K562 (cell line): ENCODE results near the gene HOXA4. TPM values are rescaled to one million over a fixed set of nuclear protein-coding genes. Genes with fewer than 3 reads are reported as not detected.

Source experiments
- ATAC-seq: fragments of 200-7000 bp; cut with Tn5 transposase; 3 replicates; pipeline ENCODE4 v1.9.1; 2020; ENCODE audit warnings: moderate library complexity
- BruUV-seq: library from RNA; stranded (reverse); fragments of 400-500 nt; replicated peaks from 2 replicates; lab custom pipeline; 2021; lab: Mats Ljungman, UMichigan
- CTCF ChIA-PET: fragments of 300-600 bp; formaldehyde crosslinking; extraction: SDS; loops from one replicate; lab custom pipeline; 2021; ENCODE audit warnings: low intra/inter-chr PET ratio; lab: Yijun Ruan, JAX
- POLR2A ChIA-PET: fragments of 300-600, 350-650 bp; sonication (Branson Sonifier 250); formaldehyde crosslinking; extraction: SDS; loops from one replicate; lab custom pipeline; 2021; ENCODE audit warnings: antibody characterized with exemption, inconsistent platforms; lab: Yijun Ruan, JAX
- DNase-seq, 4 experiments: peaks; one replicate each; pipeline versions ENCODE4 v3.0.0 to v3.0.0-alpha.2; 2011 to 2018; ENCODE audit warnings: low spot score in 3 of 4, mixed read lengths in 3 of 4; ENCODE audit errors: extremely low read depth in 1 of 4
- FAIRE-seq: peaks from 2 replicates; lab custom pipeline; 2011; peaks lifted over from hg19 to GRCh38; lab: Jason Lieb, UNC
- H2AFZ ChIP-seq: 2 replicates; pipeline ENCODE4 v1.6.0; 2011; ENCODE audit warnings: low read depth, low read length, control low read depth, inconsistent platforms
- H3K27ac ChIP-seq: fragments of 200-600 bp; 3 replicates; pipeline ENCODE4 v1.8.0; 2011; ENCODE audit warnings: low read depth, mild to moderate bottlenecking, control low read depth, inconsistent platforms, low read length, moderate library complexity, mixed read lengths; ENCODE audit errors: extremely low read depth
- H3K27me3 ChIP-seq, 2 experiments: fragments of 300-600 bp in 1 of 2; 2 replicates in 1 of 2; 3 replicates in 1 of 2; pipeline versions ENCODE4 v1.6.0 to v1.8.0; 2011; ENCODE audit warnings: inconsistent platforms in 2 of 2, low read length in 2 of 2, mild to moderate bottlenecking in 1 of 2, mixed read lengths in 1 of 2, moderate library complexity in 1 of 2; ENCODE audit not compliant: control insufficient read depth in 2 of 2, insufficient read depth in 2 of 2
- H3K36me3 ChIP-seq: fragments of 300-600 bp; 3 replicates; pipeline ENCODE4 v1.8.0; 2011; ENCODE audit warnings: mild to moderate bottlenecking, low read length, inconsistent platforms; ENCODE audit not compliant: control insufficient read depth, insufficient read depth
- H3K4me1 ChIP-seq, 2 experiments: fragments of 200-600 bp in 1 of 2; replicated peaks in 1 of 2; 2 replicates in 1 of 2; 3 replicates in 1 of 2; pipeline versions ENCODE4 v1.5.1 to v1.8.0; 2011; ENCODE audit warnings: inconsistent platforms in 2 of 2, low read length in 2 of 2, mild to moderate bottlenecking in 1 of 2, mixed read lengths in 1 of 2, moderate library complexity in 1 of 2; ENCODE audit not compliant: control insufficient read depth in 2 of 2, insufficient read depth in 2 of 2
- H3K4me2 ChIP-seq: 2 replicates; pipeline ENCODE4 v1.6.1; 2011; ENCODE audit warnings: low read length, control low read depth, inconsistent platforms, mixed read lengths; ENCODE audit not compliant: insufficient read depth
- H3K4me3 ChIP-seq: fragments of 200-600 bp; sonication (generic), shearing (Covaris generic); 2 replicates; pipeline ENCODE4 v1.5.1; 2016; ENCODE audit warnings: control low read depth, inconsistent platforms
- H3K79me2 ChIP-seq: fragments of 200-600 bp; 3 replicates; pipeline ENCODE4 v1.8.0; 2011; ENCODE audit warnings: low read length, inconsistent platforms; ENCODE audit not compliant: control insufficient read depth, insufficient read depth
- H3K9ac ChIP-seq, 2 experiments: 2 replicates each; pipeline versions ENCODE4 v1.6.0 to v1.6.1; 2011; ENCODE audit warnings: low read depth in 2 of 2, low read length in 2 of 2, control low read depth in 1 of 2, inconsistent platforms in 1 of 2, mild to moderate bottlenecking in 1 of 2, mixed read lengths in 1 of 2; ENCODE audit not compliant: insufficient read depth in 1 of 2
- H3K9me1 ChIP-seq: one replicate; pipeline ENCODE4 v1.6.0; 2011; ENCODE audit warnings: inconsistent platforms, mild to moderate bottlenecking, low read length, moderate library complexity; ENCODE audit not compliant: control insufficient read depth, insufficient read depth
- H3K9me3 ChIP-seq: replicated peaks from 2 replicates; pipeline ENCODE4 v1.5.1; 2011; ENCODE audit warnings: low read depth, low read length, inconsistent platforms; ENCODE audit not compliant: control insufficient read depth, insufficient read depth
- H4K20me1 ChIP-seq: replicated peaks from 2 replicates; pipeline ENCODE4 v1.6.1; 2011; ENCODE audit warnings: low read length, inconsistent platforms, mixed read lengths; ENCODE audit not compliant: control insufficient read depth, insufficient read depth
- CBFA2T2 ChIP-seq: fragments of 450-650 bp; conservative IDR thresholded peaks from 2 replicates; pipeline ENCODE4 v1.6.1; 2017; ENCODE audit warnings: mild to moderate bottlenecking
- HES1 ChIP-seq: fragments of 450-650 bp; IDR thresholded peaks from 2 replicates; pipeline ENCODE4 v1.6.1; 2016; ENCODE audit warnings: low read depth, mild to moderate bottlenecking, moderate library complexity
- HIVEP1 ChIP-seq: fragments of 250-450 bp; sonication (Bioruptor Pico); IDR thresholded peaks from 2 replicates; pipeline ENCODE4 v1.4.0; 2020; ENCODE audit warnings: mild to moderate bottlenecking
- SLC30A9 ChIP-seq: fragments of 250-450 bp; sonication (Bioruptor Pico); IDR thresholded peaks from 2 replicates; pipeline ENCODE4 v1.8.0; 2022; ENCODE audit warnings: mild to moderate bottlenecking, moderate library complexity
- USF1 ChIP-seq: sonication (generic); formaldehyde crosslinking; IDR thresholded peaks from 2 replicates; pipeline ENCODE4 v1.9.0; 2022; ENCODE audit warnings: mild to moderate bottlenecking, missing genetic modification reagents
- WGBS: fragments of 100-300 bp; shearing (Covaris generic); methylation state at CpG from one replicate; pipeline ENCODE4 v1.1.6; 2016; ENCODE audit warnings: low coverage, mixed read lengths; ENCODE audit not compliant: insufficient coverage; ENCODE audit errors: missing lambda C conversion rate; 5-methylcytosine and 5-hydroxymethylcytosine counted together
- in situ Hi-C: fragments of 300-500 bp; cut with MboI; formaldehyde crosslinking; loops from 4 replicates; pipeline ENCODE4 v1.15.0; 2018; ENCODE audit warnings: inconsistent platforms, mixed read lengths
- intact Hi-C: fragments of 100-400 bp; cut with micrococcal nuclease; formaldehyde crosslinking; loops from 2 replicates; pipeline ENCODE4 v1.14.2; 2022
- polyA plus RNA-seq, 8 experiments: library from polyadenylated mRNA; depleted of rRNA in 4 of 8; stranded (reverse) in 5 of 8; unstranded in 3 of 8; fragments of >200 nt; fragmentation: Nextera tagmentation in 2 of 8; fragmentation: Illumina TruSeq in 1 of 8; extraction: Ambion mirVana in 2 of 8; extraction: Trizol in 1 of 8; gene quantifications; 2 replicates each; pipeline versions ENCODE4 v1.2.1 to v1.2.3, GENCODE V29; 2011 to 2014; ENCODE audit warnings: inconsistent platforms in 1 of 8, missing spikeins in 1 of 8
- total RNA-seq, 7 experiments: library from RNA; depleted of rRNA in 6 of 7; stranded (reverse); fragments of >200 nt in 6 of 7; fragmentation: Illumina TruSeq in 2 of 7; extraction: Trizol in 2 of 7; gene quantifications; 2 replicates each; pipeline versions ENCODE4 v1.2.1 to v1.2.3, GENCODE V29; 2011 to 2021; ENCODE audit warnings: low replicate concordance in 1 of 7

HOXA4 gene
- total and polyA plus RNA-seq, 9 of the 15 experiments (the other 6 are each of a cell fraction or from before 2014, with no cell fraction given): not detected

- no peaks in the 10 kb centered on the region; the same call in 1 of the 2 replicates for H4K20me1 ChIP-seq
Observed at GRCh38 chr7:27122077-27122910, 8.3 kb downstream of the HOXA4 start.

More at GRCh38 chr7:27122077-27122910, 8.3 kb downstream of the HOXA4 start:
- Histone ChIP-seq H3K27ac (no peak overlapping the region), H2AFZ (no peak overlapping the region), H3K4me1 (no peaks in the 10 kb centered on the region), H3K79me2 (no peaks in the 10 kb centered on the region), H3K4me2 (no peak overlapping the region), H3K9me1 (no peaks in the 10 kb centered on the region), H3K9me3 (no peaks in the 10 kb centered on the region), H3K36me3 (no peaks in the 10 kb centered on the region), H3K4me3 (no peak overlapping the region), H3K9ac (no peak overlapping the region), H3K27me3 (peaks cover 29 to 68% of the 10 kb centered on the region in 2 experiments)
- DNase-seq (no peak), FAIRE-seq (no peak), ATAC-seq (no peak)
- ChIA-PET CTCF (no interaction called here), POLR2A (interaction anchor here (0.6 kb wide), 1 partner anchor 94 kb away, joined by 3 read pairs; no protein-coding TSS in a partner anchor)
- in situ Hi-C loops (no loop called here), intact Hi-C loops (no loop called here)
- no peak for TF ChIP-seq CBFA2T2
- no peak for TF ChIP-seq HES1
- no peak for TF ChIP-seq SLC30A9 (CRISPR knock-in tag)
- no peak for TF ChIP-seq HIVEP1 (CRISPR knock-in tag)
- no peak for TF ChIP-seq USF1
- BruUV-seq: no TSS peak
- 15% methylated on average over 39 of the region's 42 CpGs for WGBS
